ENCODE measurements around the gene SLC10A3. TPM values are rescaled to one million over a fixed set of nuclear protein-coding genes. Genes with fewer than 3 reads are reported as not detected.

SLC10A3 gene
- total RNA-seq, 2 donors from 2014 or later = 5.4 to 9.1 TPM

- Mint-ChIP-seq H3K4me3 (no peak overlapping the region), H3K9me3 (peaks cover 73% of the 10 kb centered on the region), H3K27me3 (ENCODE audit: insufficient read depth) (no peaks in the 10 kb centered on the region), H3K4me1 (no peaks in the 10 kb centered on the region), H3K36me3 (ENCODE audit: low read depth) (peaks cover 31% of the 10 kb centered on the region), H3K27ac (no peak overlapping the region)
- Histone ChIP-seq H3K36me3 (ENCODE audit: control insufficient read depth, insufficient read depth, low read length) (peaks cover 15% of the 10 kb centered on the region), H3K9me3 (ENCODE audit: control insufficient read depth, low read length) (no peaks in the 10 kb centered on the region), H3K9ac (ENCODE audit: extremely low read depth, low read length, poor library complexity, severe bottlenecking) (no peak overlapping the region), H3K4me3 (ENCODE audit: low read length) (no peak overlapping the region), H3K4me1 (ENCODE audit: control insufficient read depth, insufficient read depth, low read length) (no peaks in the 10 kb centered on the region), H3K27ac (ENCODE audit: low read depth, low read length) (no peak overlapping the region), H3K27me3 (ENCODE audit: control insufficient read depth, insufficient read depth, low read length, poor library complexity, severe bottlenecking) (no peaks in the 10 kb centered on the region)
- TF ChIP-seq, protein P1, sequence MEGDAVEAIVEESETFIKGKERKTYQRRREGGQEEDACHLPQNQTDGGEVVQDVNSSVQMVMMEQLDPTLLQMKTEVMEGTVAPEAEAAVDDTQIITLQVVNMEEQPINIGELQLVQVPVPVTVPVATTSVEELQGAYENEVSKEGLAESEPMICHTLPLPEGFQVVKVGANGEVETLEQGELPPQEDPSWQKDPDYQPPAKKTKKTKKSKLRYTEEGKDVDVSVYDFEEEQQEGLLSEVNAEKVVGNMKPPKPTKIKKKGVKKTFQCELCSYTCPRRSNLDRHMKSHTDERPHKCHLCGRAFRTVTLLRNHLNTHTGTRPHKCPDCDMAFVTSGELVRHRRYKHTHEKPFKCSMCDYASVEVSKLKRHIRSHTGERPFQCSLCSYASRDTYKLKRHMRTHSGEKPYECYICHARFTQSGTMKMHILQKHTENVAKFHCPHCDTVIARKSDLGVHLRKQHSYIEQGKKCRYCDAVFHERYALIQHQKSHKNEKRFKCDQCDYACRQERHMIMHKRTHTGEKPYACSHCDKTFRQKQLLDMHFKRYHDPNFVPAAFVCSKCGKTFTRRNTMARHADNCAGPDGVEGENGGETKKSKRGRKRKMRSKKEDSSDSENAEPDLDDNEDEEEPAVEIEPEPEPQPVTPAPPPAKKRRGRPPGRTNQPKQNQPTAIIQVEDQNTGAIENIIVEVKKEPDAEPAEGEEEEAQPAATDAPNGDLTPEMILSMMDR (conservative IDR thresholded peaks at IDR 0.05) = peak; percentile 97
- peak; percentile 95 for DNase-seq
- 45 to 55% methylated on average over 5 to 34 of the region's 34 CpGs for WGBS, 2 experiments (ENCODE audit: insufficient coverage in 1 of 2, insufficient read length in 1 of 2)
These were observed 44.3 kb upstream of the SLC10A3 start for GRCh38 chrX:154534526-154535322.

DNA sequence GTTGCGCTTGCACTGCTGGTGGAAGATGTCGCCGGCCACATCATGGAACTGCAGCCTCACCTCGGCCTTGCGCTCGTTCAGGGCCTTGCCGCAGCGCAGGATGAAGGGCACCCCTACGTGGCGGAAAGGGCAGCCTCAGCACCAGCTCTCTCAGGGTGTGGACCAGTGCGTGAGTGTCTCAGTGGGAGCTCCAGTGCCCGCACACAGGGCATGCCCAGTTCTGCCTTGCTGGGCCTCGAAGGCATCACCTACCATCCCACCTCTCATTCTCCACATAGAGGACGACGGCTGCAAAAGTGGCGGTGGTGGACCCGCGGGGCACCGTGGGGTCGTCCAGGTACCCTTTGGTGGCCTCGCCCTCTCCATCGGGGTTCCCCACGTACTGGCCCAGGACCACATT lies 42.3 kb upstream of the SLC10A3 start:
- Histone ChIP-seq H3K4me3 (ENCODE audit: low read length) (no peak overlapping the region), H3K9ac (ENCODE audit: extremely low read depth, low read length, poor library complexity, severe bottlenecking) (no peak overlapping the region), H3K9me3 (ENCODE audit: control insufficient read depth, low read length) (no peaks in the 10 kb centered on the region), H3K4me1 (ENCODE audit: control insufficient read depth, insufficient read depth, low read length) (no peaks in the 10 kb centered on the region), H3K27me3 (ENCODE audit: control insufficient read depth, insufficient read depth, low read length, poor library complexity, severe bottlenecking) (no peaks in the 10 kb centered on the region), H3K27ac (ENCODE audit: low read depth, low read length) (no peak overlapping the region), H3K36me3 (ENCODE audit: control insufficient read depth, insufficient read depth, low read length) (peaks cover 15% of the 10 kb centered on the region)
- no peak overlapping the region for H3K27ac Mint-ChIP-seq
- H3K36me3 Mint-ChIP-seq (ENCODE audit: low read depth) = peaks cover 24% of the 10 kb centered on the region
- 80 to 96% methylated on average over 1 to 23 of the region's 23 CpGs for WGBS, 2 experiments (ENCODE audit: insufficient coverage in 1 of 2, insufficient read length in 1 of 2)
- H3K4me3 Mint-ChIP-seq = no peak overlapping the region
- TF ChIP-seq, protein P1 (conservative IDR thresholded peaks at IDR 0.05) = no peak
- peaks cover 63% of the 10 kb centered on the region for H3K9me3 Mint-ChIP-seq
- DNase-seq = no peak
- H3K4me1 Mint-ChIP-seq = no peaks in the 10 kb centered on the region
- H3K27me3 Mint-ChIP-seq (ENCODE audit: insufficient read depth) = no peaks in the 10 kb centered on the region

GRCh38 chrX:154531626-154532025 lies 41.2 kb upstream of the SLC10A3 start:
- peaks cover 2% of the 10 kb centered on the region for H3K4me1 Mint-ChIP-seq
- TF ChIP-seq, protein P1 (conservative IDR thresholded peaks at IDR 0.05) = no peak
- H3K27ac Mint-ChIP-seq = no peak overlapping the region
- Histone ChIP-seq H3K4me3 (ENCODE audit: low read length) (no peak overlapping the region), H3K9ac (ENCODE audit: extremely low read depth, low read length, poor library complexity, severe bottlenecking) (no peak overlapping the region), H3K9me3 (ENCODE audit: control insufficient read depth, low read length) (no peaks in the 10 kb centered on the region), H3K36me3 (ENCODE audit: control insufficient read depth, insufficient read depth, low read length) (peaks cover 15% of the 10 kb centered on the region), H3K27ac (ENCODE audit: low read depth, low read length) (no peak overlapping the region), H3K27me3 (ENCODE audit: control insufficient read depth, insufficient read depth, low read length, poor library complexity, severe bottlenecking) (no peaks in the 10 kb centered on the region), H3K4me1 (ENCODE audit: control insufficient read depth, insufficient read depth, low read length) (no peaks in the 10 kb centered on the region)
- no peaks in the 10 kb centered on the region for H3K27me3 Mint-ChIP-seq (ENCODE audit: insufficient read depth)
- H3K36me3 Mint-ChIP-seq (ENCODE audit: low read depth) = peaks cover 22% of the 10 kb centered on the region
- H3K4me3 Mint-ChIP-seq = no peak overlapping the region
- WGBS, 2 experiments (ENCODE audit: insufficient coverage in 1 of 2, insufficient read length in 1 of 2) = 60 to 88% methylated on average over 1 to 10 of the region's 16 CpGs
- DNase-seq = peak; percentile 79
- H3K9me3 Mint-ChIP-seq = peaks cover 68% of the 10 kb centered on the region
